OCI-LY3 (cell line): ENCODE data around the gene ZNF576.

Experiments
- CTCF ChIP-seq: fragments of 200-600, 300-600 bp; sonication (generic); IDR thresholded peaks from 2 replicates; pipeline ENCODE4 v1.5.1; 2014; ENCODE audit warnings: antibody characterized with exemption, low read length, low read depth
- EZH2phosphoT487 ChIP-seq: fragments of 200-600 bp; shearing (Covaris generic); IDR thresholded peaks from 2 replicates; pipeline ENCODE4 v1.6.1; 2018; ENCODE audit warnings: antibody characterized with exemption, mixed run types, low read depth

- TF ChIP-seq CTCF, result no peak
- no peak for TF ChIP-seq EZH2phosphoT487
Measured at GRCh38 chr19:43634872-43635560, 38.6 kb downstream of the ZNF576 start.
